ENCODE measurements around the gene MAPRE3.

The MAPRE3 gene

GRCh38 chr2:26951236-26951635 is 19.2 kb upstream of the MAPRE3 start:
- no peak for DNase-seq

- DNase-seq: no peak
Measured at GRCh38 chr2:26952374-26952773, 18.1 kb upstream of the MAPRE3 start.

GRCh38 chr2:26954135-26954534 is 16.3 kb upstream of the MAPRE3 start:
- DNase-seq: no peak

GRCh38 chr2:26957041-26957440 is 13.4 kb upstream of the MAPRE3 start:
- no peak for DNase-seq

GRCh38 chr2:26957534-26957933 is 12.9 kb upstream of the MAPRE3 start:
- DNase-seq: no peak

- no peak for DNase-seq
Measured at GRCh38 chr2:26959331-26959730, 11.1 kb upstream of the MAPRE3 start.

GRCh38 chr2:26964446-26965130 is 5.8 kb upstream of the MAPRE3 start:
- no peak for DNase-seq

GRCh38 chr2:26968001-26968400 is 2.4 kb upstream of the MAPRE3 start:
- DNase-seq: no peak

- no peak for DNase-seq
Measured at GRCh38 chr2:26969077-26969844, 1.2 kb upstream of the MAPRE3 start.

- DNase-seq: peak in 1 of 2 donors; percentile 21
Measured at GRCh38 chr2:26970928-26971627, 641 bp downstream of the MAPRE3 start.

GRCh38 chr2:26971911-26972786 is 1.7 kb downstream of the MAPRE3 start:
- DNase-seq: no peak

GRCh38 chr2:26974352-26974751 is 3.9 kb downstream of the MAPRE3 start:
- no peak for DNase-seq

GRCh38 chr2:26975102-26975501 is 4.7 kb downstream of the MAPRE3 start:
- no peak for DNase-seq

GRCh38 chr2:26975656-26976055 is 5.2 kb downstream of the MAPRE3 start:
- no peak for DNase-seq

- DNase-seq: no peak
Measured at GRCh38 chr2:26976237-26976636, 5.8 kb downstream of the MAPRE3 start.

- no peak for DNase-seq
Measured at GRCh38 chr2:26977012-26977411, 6.6 kb downstream of the MAPRE3 start.

GRCh38 chr2:26978061-26978596 is 7.7 kb downstream of the MAPRE3 start:
- DNase-seq: no peak

- no peak for DNase-seq
Measured at GRCh38 chr2:26979741-26980140, 9.3 kb downstream of the MAPRE3 start.

- no peak for DNase-seq
Measured at GRCh38 chr2:26980971-26981370, 10.5 kb downstream of the MAPRE3 start.

GRCh38 chr2:26982102-26982742 is 11.8 kb downstream of the MAPRE3 start:
- DNase-seq: peak in 1 of 2 donors; percentile 34

GRCh38 chr2:26983746-26984145 is 13.3 kb downstream of the MAPRE3 start:
- no peak for DNase-seq

- DNase-seq: no peak
Measured at GRCh38 chr2:26985807-26986206, 15.4 kb downstream of the MAPRE3 start.

Data from bone marrow (tissue), 2 donors.